ENCODE data around the gene RBM20.

Gene RBM20

GRCh38 chr10:110873951-110874350 lies 229.8 kb downstream of the RBM20 start:
- Mint-ChIP-seq H3K4me3 (peak overlapping the region; percentile 70), H3K27me3 (no peaks in the 10 kb centered on the region), H3K36me3 (peaks cover 5% of the 10 kb centered on the region), H3K4me1 (peaks cover 28% of the 10 kb centered on the region), H3K9me3 (no peaks in the 10 kb centered on the region), H3K27ac (peak overlapping the region; percentile 100)
- no peak for ATAC-seq (ENCODE audit: low read depth)
- DNase-seq (ENCODE audit: low spot score in 2 of 2): no peak

GRCh38 chr10:110876000-110876399 lies 231.9 kb downstream of the RBM20 start:
- DNase-seq (ENCODE audit: low spot score in 2 of 2) (no peak), ATAC-seq (ENCODE audit: low read depth) (no peak)
- peak overlapping the region; percentile 60 for H3K27ac Mint-ChIP-seq
- H3K9me3 Mint-ChIP-seq: no peaks in the 10 kb centered on the region
- H3K4me1 Mint-ChIP-seq: peaks cover 19% of the 10 kb centered on the region
- H3K4me3 Mint-ChIP-seq: no peak overlapping the region
- no peaks in the 10 kb centered on the region for H3K27me3 Mint-ChIP-seq
- H3K36me3 Mint-ChIP-seq: peaks cover 7% of the 10 kb centered on the region

- Mint-ChIP-seq H3K4me3 (no peak overlapping the region), H3K27me3 (no peaks in the 10 kb centered on the region), H3K4me1 (peaks cover 19% of the 10 kb centered on the region), H3K9me3 (no peaks in the 10 kb centered on the region), H3K36me3 (peaks cover 11% of the 10 kb centered on the region), H3K27ac (no peak overlapping the region)
- DNase-seq (ENCODE audit: low spot score in 2 of 2) (no peak), ATAC-seq (ENCODE audit: low read depth) (no peak)
Observed at GRCh38 chr10:110876788-110877187, 232.7 kb downstream of the RBM20 start.

GRCh38 chr10:110880012-110880411 lies 235.9 kb downstream of the RBM20 start:
- Mint-ChIP-seq H3K4me1 (peaks cover 30% of the 10 kb centered on the region), H3K4me3 (no peak overlapping the region), H3K27ac (peak overlapping the region; percentile 72), H3K27me3 (no peaks in the 10 kb centered on the region), H3K36me3 (peaks cover 19% of the 10 kb centered on the region), H3K9me3 (no peaks in the 10 kb centered on the region)
- ATAC-seq (ENCODE audit: low read depth) (no peak), DNase-seq (ENCODE audit: low spot score in 2 of 2) (no peak)

GRCh38 chr10:110881247-110881646 lies 237.1 kb downstream of the RBM20 start:
- no peak overlapping the region for H3K4me3 Mint-ChIP-seq
- H3K9me3 Mint-ChIP-seq: no peaks in the 10 kb centered on the region
- DNase-seq (ENCODE audit: low spot score in 2 of 2): no peak
- peaks cover 34% of the 10 kb centered on the region for H3K4me1 Mint-ChIP-seq
- no peaks in the 10 kb centered on the region for H3K27me3 Mint-ChIP-seq
- no peak overlapping the region for H3K27ac Mint-ChIP-seq
- H3K36me3 Mint-ChIP-seq: peaks cover 24% of the 10 kb centered on the region
- ATAC-seq (ENCODE audit: low read depth): no peak

GRCh38 chr10:110881905-110882304 lies 237.8 kb downstream of the RBM20 start:
- Mint-ChIP-seq H3K36me3 (peaks cover 25% of the 10 kb centered on the region), H3K27me3 (no peaks in the 10 kb centered on the region), H3K9me3 (no peaks in the 10 kb centered on the region), H3K27ac (peak overlapping the region; percentile 79), H3K4me3 (no peak overlapping the region), H3K4me1 (peaks cover 35% of the 10 kb centered on the region)
- ATAC-seq (ENCODE audit: low read depth) (no peak), DNase-seq (ENCODE audit: low spot score in 2 of 2) (no peak)

- ATAC-seq (ENCODE audit: low read depth): no peak
- Mint-ChIP-seq H3K27ac (peak overlapping the region; percentile 70), H3K27me3 (no peaks in the 10 kb centered on the region), H3K4me1 (peaks cover 29% of the 10 kb centered on the region), H3K9me3 (no peaks in the 10 kb centered on the region), H3K36me3 (peaks cover 26% of the 10 kb centered on the region), H3K4me3 (no peak overlapping the region)
- DNase-seq (ENCODE audit: low spot score in 2 of 2): no peak
Observed at GRCh38 chr10:110883924-110884323, 239.8 kb downstream of the RBM20 start.

GRCh38 chr10:110885932-110886674 lies 242.0 kb downstream of the RBM20 start:
- no peaks in the 10 kb centered on the region for H3K9me3 Mint-ChIP-seq
- peaks cover 19% of the 10 kb centered on the region for H3K4me1 Mint-ChIP-seq
- no peaks in the 10 kb centered on the region for H3K27me3 Mint-ChIP-seq
- peak overlapping the region; percentile 75 for H3K27ac Mint-ChIP-seq
- DNase-seq (ENCODE audit: low spot score in 2 of 2) (no peak), ATAC-seq (ENCODE audit: low read depth) (no peak)
- H3K36me3 Mint-ChIP-seq: peaks cover 32% of the 10 kb centered on the region
- H3K4me3 Mint-ChIP-seq: no peak overlapping the region

GRCh38 chr10:110887560-110887959 lies 243.4 kb downstream of the RBM20 start:
- peaks cover 13% of the 10 kb centered on the region for H3K4me1 Mint-ChIP-seq
- no peaks in the 10 kb centered on the region for H3K27me3 Mint-ChIP-seq
- DNase-seq (ENCODE audit: low spot score in 2 of 2): no peak
- H3K9me3 Mint-ChIP-seq: no peaks in the 10 kb centered on the region
- peak overlapping the region; percentile 47 for H3K27ac Mint-ChIP-seq
- peaks cover 28% of the 10 kb centered on the region for H3K36me3 Mint-ChIP-seq
- no peak overlapping the region for H3K4me3 Mint-ChIP-seq
- ATAC-seq (ENCODE audit: low read depth): no peak
